Measurements from ENCODE around the gene LONP2. TPM values are rescaled to one million over a fixed set of nuclear protein-coding genes. Genes with fewer than 3 reads are reported as not detected.
"Not testable (repeated sequence)": the region's sequence is repeated elsewhere in the genome, so short reads cannot be mapped to it uniquely, and the experiment has no call there.

Gene LONP2
- total RNA-seq, 2 donors from 2014 or later, result 54.3 to 71.6 TPM

DNA sequence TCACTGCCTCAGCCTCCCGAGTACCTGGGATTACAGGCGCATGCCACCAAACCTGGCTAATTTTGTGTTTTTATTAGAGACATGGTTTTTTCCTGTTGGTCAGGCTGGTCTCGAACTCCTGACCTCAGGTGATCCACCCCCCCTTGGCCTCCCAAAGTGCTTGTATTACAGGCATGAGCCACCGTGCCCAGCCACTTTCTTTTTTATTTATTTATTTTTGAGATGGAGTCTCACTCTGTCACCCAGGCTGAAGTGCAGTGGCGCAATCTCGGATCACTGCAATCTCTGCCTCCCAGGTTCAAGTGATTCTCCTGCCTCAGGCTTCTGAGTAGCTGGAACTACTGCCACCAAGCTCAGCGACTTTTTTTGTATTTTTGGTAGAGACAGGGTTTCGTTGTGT is 158.4 kb downstream of the LONP2 start:
- DNase-seq, ATAC-seq: not testable (repeated sequence)
- intact Hi-C loops (cut with DNase I), result loop anchor here in 1 of 2 donors (5.0 kb wide), 1 partner anchor 115 kb away; no protein-coding TSS in a partner anchor

DNA sequence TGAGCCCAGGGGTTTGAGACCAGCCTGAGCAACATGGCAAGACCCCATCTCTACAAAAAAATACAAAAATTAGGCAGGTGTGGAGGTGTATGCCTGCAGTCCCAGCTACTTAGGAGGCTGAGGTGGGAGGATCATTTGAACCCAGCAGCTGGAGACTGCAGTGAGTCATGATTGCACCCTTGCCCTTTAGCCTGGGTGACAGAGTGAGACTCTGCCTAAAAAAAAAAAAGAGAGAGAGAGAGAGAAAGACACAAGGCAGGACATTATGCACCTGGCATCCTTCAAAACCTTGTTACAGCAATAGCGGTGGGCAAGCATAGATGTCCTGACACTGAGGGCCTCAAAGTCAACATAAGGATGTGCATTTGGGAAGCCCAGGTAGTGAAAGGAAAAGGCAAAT is 161.1 kb downstream of the LONP2 start:
- ATAC-seq (no peak), DNase-seq (no peak)
- intact Hi-C loops (cut with DNase I), result no loop called here

DNA sequence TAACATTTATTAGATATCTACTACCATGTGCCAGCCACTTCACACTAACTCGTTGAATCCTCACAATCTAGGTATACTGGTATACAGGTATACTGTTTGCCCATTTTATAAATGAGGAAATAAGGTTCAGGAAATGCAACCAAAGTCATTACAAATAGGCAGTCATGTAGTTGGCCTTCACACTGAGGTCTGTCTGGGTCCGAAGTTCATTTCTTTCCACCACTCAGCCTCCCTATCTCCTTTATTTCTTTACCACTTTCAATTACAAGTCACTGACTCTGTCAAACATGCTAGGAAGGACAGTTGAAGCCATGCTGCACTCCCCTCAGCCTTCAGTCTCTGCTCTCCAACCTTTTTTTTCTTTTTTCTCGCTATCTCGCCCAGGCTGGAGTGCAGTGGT is 161.8 kb downstream of the LONP2 start:
- intact Hi-C loops (cut with DNase I), result no loop called here
- DNase-seq (no peak), ATAC-seq (no peak)

Other genes starting within 250 kb of the LONP2 start
- not detected for gene ABCC12, start 88.3 kb upstream of the LONP2 start, total RNA-seq
- gene ABCC11, start 3.2 kb downstream of the LONP2 start, total RNA-seq, result not detected
- gene SIAH1, start 141.1 kb downstream of the LONP2 start, total RNA-seq, result 10 to 100 TPM; 11.6 to 18.0 TPM